ENCODE measurements around the gene ATRNL1.
"Not testable (repeated sequence)": the region's sequence is repeated elsewhere in the genome, so short reads cannot be mapped to it uniquely, and the experiment has no call there.

ATRNL1 gene

DNA sequence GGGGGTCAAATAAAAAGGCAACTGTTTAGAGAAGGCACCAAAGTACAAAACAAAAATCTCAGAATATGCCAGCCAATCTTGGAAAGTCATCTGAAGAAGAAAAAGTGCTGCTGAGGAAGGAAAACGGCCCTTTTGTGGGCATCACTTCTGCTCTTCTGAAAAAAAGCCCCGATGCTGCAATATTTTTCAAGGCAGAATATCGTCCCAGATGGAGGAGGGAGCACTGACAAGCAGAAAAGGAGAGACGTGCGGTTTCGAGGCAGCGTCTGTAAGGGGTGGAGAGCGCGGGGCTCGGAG is 959 bp upstream of the ATRNL1 start:
- DNase-seq: no peak

DNA sequence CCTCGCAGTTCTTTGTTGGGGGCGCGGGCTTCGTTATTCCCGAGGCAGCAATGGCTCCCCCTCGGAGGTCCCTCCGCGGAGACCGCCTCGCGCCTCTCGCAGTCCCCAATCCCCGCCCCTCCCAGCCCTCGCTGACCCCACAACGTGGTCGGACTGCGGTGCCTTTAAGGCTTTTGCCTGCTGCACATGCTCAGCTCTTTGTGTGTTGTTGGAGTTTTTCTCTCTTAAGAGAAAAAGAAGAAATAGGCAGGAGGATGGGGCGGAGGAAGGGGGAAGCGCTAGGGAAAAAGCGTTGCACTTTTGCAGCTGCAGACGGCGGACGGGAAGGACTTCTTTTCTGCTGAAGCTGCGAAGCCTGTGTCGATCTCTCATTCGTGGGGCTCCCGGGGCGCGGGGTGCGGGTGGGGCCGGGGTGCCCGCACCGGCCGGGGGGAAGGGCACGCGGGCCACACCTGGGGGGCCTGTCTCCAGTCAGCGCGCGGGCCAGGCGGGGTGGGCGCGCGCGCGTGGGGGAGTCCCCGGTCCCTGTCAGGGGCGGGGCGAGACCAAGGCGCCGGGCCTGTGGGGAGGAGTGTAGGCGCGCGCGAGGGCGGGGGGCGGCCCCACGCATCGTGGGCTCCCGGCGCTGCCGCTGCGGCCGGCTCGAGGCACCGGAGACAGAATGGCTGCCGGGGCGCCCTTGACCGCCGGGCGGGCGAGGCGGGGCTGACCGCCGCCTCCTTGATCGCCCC is 445 bp upstream of the ATRNL1 start:
- DNase-seq: no peak

DNA sequence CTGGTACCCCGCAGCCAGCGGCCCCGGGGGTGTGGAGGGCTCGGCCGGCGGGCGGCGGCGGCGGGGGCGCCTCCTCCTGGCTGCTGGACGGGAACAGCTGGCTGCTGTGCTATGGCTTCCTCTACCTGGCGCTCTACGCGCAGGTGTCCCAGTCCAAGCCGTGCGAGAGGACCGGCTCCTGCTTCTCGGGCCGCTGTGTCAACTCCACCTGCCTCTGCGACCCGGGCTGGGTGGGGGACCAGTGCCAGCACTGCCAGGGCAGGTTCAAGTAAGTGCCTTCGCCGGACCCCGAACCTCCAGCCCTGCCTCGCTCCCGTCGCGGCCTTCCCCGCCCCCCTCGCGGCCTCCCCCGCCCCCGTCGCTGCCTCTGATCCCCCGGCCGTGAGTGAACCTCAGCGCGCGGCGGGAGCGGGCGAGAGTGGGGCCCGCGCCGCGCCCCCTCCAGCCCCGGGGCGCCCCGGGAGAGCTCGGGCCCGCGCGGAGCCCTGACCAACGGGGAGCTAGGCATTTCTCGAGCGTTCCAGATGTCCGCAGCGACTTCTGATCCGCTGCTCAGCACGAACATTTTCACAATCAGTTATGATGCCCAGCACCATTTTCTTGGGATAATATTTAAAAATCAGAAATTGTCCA is 727 bp downstream of the ATRNL1 start:
- no peak for DNase-seq

DNA sequence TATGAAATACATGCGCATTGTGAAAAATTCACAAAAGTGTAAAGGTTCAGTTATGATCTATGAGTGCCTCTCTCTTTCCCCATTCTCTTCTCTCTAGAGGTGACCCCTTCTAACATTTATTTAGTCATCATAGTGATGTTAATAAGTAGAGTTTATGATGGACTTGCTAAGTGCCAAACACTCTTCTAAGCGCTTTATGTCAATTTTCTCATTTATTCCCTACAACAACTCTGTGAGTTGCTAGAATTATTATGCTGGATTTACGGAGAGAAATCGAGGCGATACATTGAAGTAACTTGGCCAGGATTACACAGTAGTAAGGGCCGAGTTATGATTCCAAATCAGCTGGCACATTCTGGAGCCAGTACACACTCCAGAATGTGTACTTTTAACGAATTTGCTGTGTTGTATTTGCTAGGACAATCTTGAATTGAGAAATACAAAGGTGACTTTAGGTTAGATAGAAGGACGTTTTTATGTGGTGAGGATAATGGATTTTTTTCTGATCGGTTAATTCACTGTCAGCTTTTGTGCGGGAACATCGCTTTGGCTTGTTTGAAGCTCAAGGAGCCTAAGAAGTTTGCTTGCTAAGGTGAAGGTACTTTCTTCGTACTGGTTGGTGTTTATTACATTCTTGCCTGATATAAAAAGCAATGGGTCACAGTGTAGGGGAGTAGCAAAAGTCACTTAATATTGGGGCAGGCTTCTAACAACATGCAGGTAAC is 1.4 kb downstream of the ATRNL1 start:
- DNase-seq: no peak

DNA sequence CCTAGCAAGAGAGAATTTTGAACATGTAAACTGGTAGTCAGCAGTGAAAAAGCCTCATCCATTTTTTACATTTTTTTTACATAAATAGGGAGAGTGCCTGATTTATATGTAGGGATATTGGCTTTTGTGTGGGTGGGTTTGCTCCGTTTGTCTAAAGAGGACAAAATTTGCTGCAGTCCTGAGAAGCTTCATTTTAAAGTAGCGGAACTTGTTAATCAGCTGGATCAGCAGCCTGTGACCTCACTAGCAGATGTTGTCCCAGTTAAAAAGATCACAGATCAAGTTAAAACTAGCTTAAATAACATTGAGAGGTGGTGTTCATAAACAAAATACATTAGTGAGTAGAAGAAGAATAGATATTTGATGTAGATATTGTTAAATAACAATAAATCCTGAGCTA is 2.6 kb downstream of the ATRNL1 start:
- DNase-seq: no peak

DNA sequence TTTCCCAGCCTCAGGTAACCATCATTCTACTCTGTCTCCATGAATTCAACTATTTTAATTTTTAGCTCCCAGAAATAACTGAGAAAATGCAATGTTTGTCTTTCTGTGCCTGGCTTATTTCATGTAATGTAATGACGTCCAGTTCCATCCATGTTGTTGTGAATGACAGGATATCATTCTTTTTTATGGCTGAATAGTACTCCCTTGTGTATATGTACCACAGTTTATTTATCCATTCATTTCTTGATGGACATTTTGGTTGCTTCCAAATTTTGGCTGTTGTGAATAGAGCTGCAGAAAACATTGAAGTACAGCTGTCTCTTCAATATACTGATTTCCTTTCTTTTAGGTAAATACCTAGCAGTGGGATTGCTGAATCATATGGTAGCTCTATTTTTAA is 10.5 kb downstream of the ATRNL1 start:
- DNase-seq: no peak

DNA sequence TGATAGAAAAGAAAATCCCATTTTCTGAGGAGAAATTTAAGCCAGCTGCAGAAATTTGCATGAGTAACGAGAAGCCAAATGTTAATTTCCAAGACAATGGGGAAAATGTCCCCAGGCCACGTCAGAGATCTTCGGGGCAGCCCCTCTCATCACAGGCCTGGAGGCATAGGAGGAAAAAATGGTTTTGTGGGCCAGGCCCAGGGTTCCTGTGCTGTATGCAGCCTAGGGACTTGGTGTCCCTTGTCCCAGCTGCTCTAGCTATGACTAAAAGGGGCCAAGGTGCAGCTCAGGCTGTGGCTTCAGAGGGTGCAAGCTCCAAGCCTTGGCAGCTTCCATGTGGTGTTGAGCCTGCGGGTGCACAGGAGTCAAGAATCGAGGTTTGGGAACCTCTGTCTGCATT is 12.2 kb downstream of the ATRNL1 start:
- not testable (repeated sequence) for DNase-seq

DNA sequence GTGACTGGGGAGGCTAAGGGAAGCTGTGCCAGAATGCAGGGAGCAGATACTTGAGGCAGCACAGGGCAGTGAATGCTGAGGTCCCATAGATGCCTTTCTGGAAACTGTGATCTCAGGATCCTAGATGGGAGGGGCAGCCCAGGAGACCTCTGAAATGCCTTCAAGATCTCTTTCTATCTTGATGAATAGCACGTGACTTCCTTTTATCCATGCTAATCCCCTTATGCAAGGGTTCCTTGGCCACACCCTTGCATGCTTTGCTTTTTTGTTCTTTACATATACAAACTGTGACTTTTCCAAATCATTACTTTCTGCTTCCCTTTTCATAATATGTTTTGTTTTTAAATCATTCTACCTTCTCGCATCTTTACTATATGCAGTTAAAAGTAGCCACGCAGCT is 14.7 kb downstream of the ATRNL1 start:
- DNase-seq: no peak

DNA sequence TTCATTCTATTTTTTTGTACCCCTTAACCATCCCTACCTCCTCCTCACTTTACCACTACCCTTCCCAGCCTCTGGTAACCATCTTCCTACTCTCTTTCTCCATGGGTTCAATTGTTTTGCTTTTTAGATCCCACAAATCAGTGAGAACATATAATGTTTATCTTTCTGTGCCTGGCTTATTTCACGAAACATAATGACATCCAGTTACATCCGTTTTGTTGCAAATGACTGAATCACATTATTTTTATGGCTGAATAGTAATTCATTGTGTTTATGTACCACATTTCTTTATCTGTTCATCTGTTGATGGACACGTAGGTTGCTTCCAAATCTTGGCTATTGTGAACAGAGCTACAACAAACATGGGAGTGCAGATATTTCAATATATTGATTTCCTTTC is 24.1 kb downstream of the ATRNL1 start:
- DNase-seq: no peak

DNA sequence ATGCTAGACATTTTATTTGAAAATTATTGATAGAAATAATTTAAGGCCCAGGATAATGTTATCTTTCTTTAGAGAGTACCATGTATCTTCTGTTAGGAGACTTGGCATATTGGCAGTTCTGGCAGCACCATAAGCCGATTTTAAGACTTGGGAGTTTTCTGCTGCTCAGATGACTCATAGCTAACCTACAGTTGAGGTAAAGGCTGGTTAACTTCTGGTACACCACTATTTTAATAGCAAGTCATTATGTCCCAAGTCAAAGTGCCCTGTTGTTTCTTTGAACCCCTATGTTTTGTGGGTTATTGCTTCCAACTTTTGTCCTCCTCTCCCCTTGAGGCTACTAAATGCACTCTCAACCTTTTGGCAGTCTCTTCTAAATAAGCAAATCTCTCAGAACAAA is 25.2 kb downstream of the ATRNL1 start:
- DNase-seq: no peak

DNA sequence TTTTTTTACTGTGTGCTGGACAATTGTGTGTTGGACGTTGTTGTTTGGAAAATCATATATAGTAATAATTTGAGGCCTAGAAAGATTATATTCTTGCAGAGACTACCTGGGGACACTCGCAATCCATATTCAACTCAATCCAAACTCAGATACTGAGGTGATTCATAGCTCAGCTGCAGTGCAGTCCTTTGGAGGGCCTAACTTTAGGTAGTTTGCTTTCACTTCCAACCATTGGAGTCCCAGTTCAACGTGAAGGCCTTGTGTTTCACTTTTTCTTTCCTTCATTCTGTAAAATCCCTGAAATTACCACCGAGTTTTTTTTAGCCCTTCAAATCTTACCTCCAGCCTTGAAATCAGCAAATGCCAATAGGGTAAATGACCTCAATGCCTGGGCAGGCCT is 32.3 kb downstream of the ATRNL1 start:
- no peak for DNase-seq

DNA sequence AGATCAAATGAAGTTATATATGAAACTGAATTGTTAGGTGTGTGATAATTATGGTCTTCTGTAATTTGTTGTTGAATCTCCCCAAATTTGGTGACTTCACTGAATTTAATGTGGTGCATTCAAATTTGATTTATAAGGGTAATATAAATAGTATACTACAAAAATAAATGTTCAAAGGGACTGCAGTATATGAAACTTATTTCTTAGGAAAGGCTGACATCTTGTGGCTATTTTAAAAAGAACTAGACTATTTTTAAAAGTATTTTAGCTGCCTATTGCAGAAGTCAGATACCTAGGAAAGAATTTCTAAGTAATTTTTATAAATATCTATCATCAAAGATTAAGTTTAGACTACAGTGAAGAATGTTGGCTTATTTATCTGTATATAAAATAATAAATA is 36.6 kb downstream of the ATRNL1 start:
- DNase-seq: no peak

DNA sequence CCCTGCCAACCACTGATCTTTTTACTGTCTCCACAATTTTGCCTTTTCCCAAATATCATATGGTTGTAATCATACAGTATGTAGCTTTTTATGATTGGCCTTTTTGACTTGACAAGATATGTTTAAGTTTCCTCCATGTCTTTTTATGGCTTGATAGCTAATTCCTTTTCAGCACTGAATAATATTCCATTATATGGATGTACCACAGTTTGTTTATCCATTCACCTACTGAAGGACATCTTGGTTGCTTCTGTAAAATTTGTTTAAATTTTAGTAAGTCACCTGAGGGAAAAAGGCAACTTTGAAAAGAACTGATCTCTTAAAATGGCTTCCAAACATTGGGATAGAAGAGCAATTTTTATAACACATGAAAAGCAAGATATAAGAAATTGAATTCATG is 43.5 kb downstream of the ATRNL1 start:
- no peak for DNase-seq

DNA sequence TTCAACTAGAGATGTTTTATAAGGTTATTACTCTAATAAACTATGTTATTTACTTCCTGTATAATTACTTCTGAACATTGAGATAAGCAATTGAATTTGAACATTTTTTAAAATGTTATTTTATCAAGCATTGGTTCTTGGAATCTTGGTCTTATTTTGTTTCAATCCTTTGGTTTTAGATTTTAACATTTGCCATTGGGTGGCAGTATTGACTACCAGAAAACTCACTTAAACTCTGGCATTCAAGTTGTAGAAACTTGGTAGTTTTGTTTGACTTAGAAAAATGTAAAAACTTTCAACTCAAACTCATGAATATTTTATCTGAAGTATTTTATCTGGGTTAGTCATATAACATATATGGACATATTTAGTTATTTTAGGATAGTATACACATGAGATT is 48.1 kb downstream of the ATRNL1 start:
- no peak for DNase-seq

DNA sequence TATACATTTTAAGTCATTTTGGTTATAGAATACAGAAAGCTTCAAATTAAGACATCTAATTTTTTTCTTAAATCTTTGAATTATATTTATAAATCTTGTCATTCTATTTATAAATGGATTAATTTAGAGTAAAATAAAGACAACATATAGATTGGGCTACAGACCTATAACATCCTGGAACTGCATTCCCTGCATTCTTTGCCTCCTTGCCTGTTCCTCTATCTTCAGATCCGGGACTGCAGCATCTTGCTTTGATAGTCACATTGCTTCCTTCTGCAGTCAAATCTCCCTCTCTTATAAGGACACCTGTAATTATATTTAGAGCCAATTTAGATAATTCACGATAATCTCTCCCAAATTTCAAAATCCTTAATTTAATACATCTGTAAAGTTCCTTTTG is 64.2 kb downstream of the ATRNL1 start:
- no peak for DNase-seq

DNA sequence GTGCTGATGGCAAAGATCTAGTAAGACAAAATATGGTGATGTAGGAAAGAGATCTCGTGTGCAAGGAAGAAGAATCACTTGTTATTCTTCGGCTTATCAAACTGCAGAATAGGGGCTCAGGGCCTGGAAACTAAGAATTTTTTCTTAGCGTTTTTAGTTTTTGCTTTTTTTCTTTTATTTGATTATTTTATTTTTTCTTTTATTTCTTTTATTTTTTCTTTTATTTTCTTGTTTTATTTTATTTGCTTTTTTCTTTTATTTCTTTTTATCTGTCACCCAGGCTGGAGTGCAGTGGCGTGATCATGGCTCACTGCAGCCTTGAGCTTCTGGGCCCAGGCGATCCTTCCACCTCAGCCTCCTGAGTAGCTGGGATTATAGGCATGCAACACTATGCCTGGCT is 70.0 kb downstream of the ATRNL1 start:
- no peak for DNase-seq

DNA sequence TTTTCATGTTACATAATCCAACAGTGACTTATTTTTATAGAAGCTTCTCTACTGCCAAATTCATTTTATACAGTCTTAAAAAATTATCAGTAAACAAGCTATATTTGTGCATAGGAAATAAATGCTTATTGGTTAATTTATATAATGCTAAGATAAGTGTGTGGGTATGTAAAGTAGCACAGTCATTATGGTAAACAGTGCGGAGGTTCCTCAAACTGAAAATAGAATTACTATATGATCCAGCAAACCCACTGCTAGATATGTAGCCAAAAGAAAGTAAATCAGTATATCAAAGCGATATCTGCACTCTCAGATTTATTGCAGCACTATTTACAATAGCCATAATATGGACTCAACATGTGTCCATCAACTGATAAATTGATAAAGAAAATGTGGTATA is 71.1 kb downstream of the ATRNL1 start:
- DNase-seq: no peak

DNA sequence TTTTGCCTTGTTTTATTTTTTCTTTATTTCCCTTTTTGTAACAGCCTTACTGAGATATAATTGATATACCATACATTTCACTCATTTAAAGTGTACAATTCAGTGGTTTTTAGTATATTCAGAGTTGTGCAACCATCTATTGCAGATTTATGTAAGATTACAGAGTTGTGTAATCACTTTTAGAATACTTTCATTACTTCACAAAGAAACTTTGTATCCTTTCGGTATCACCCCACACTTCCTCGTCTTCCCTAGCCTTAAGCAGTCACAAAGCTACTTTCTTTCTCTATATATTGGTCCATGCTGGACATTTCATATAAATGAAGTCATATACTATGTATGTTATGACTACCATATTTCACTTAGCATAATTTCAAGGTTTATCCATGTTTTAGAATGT is 74.6 kb downstream of the ATRNL1 start:
- no peak for DNase-seq

DNA sequence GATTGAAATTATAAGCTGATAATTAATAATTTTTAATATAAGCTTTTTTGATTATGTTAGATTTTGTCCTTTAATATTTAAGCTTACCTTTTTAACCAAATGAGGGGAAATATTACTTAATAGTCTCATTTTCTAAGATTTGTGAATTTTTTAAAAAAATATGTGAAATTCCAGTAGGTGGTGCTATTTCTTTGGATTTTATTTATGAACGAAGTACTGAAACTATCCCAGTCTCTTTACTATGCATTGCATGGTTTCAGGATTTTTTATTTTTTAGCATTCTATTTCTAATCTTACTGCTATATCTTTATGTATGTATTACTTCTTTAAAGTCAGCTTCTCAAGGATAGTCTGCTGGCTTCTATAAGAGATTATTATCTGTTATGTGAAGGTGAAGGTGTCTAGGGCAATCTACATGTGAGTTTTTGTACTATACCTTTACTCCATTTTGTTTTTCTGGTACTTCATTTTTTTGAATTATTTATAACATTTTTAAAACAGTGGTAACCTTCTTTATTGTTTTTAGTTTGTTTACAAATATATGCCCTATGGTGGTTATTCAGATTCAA is 78.3 kb downstream of the ATRNL1 start:
- no peak for DNase-seq

DNA sequence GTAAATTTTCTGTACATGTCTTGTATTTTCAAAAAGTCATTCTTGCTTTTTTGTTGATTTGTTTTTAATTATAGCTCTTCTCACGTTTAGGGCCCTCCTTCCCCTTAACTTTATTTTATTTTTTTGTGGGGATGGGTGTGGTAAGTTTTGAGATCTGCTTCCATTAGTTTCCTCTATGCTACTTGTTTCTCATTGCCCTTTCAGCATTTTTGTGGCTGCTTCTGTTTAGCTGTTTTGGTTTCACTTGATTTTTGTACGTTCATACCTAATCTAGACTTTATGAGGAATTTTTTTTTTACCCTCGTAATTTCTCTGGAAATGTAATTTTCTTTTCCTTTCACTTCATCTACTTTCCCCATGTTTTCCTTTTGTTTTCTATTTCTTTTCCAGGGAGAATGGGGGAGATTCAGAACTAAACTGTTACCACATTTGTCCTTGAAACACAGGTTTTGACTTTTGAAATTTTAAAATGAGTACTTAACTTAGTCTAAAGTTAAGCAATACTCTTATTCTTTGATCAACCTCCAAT is 80.8 kb downstream of the ATRNL1 start:
- no peak for DNase-seq

DNA sequence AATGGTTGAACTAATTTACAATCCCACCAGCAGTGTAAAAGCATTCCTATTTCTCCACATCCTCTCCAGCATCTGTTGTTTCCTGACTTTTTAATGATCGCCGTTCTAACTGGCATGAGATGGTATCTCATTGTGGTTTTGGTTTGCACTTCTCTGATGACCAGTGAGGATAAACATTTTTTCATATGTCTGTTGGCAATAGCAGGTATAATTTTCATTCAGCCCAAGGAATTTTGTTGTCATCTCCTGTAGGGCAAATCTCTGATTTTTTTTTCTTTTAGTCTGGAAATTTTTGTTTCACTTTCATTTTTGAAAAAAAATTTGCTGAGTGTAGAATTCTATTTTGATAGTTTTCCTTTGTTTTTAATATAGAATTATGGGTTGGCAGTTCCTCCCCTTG is 114.1 kb downstream of the ATRNL1 start:
- not testable (repeated sequence) for DNase-seq

DNA sequence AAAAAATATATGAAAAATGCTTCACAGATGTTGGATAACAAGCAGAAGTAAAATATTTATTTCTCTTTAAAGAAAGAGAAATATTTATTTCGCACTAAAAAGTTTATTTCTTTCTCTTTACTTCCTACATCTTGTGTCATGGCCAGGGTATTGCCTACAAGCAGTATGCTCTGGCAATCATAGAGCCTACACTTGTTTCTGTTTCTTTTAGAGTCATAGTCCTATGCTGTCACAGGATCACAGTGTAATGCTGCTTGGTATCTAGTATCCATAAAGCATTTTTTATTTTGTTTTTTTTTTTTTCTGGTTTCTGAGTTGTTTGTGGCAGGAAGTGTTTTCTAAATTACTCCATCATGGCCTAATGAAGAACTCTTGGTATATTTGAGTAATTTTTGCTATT is 116.0 kb downstream of the ATRNL1 start:
- no peak for DNase-seq

DNA sequence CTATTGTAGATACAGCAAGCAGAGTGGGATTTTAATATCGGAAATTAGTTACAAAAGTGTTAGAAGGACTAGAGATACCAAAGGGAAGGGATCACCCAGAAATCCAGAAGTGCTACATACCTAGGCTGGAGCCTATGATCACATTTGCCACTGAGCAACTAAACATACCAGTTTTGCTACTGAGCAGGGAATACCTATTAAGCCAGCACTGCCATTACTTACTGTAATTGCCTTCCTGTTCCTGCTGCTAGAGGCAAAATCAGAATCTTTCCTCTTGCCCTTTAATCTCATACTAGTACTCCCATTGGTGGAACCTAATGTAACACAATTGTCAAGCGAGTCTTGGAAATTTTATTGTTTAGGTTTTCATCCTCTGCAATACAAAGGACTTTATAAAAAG is 121.7 kb downstream of the ATRNL1 start:
- no peak for DNase-seq

DNA sequence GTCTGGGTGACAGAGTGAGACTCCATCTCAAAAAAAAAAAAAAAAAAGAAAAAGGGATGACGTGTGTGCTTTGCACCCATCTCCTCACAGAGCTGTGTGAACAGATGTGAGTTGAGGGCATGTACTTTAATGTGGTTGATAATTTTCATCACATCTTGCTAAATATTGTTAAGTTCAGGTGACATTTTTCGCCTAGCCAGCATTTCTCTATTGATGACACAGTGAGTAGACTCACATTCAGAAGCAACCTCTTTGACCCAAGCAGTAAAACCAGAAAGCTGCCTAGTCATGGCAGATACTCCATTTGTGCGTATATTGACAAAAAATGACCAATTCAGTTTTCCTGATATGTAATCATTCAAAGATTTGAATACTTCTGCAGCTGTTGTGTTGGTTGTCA is 126.0 kb downstream of the ATRNL1 start:
- no peak for DNase-seq
